Epithelial cell of esophagus (primary cell): ENCODE results near the gene FAF1.

Experiments used
- DNase-seq: peaks from one replicate; pipeline ENCODE4 v3.0.0; 2010; ENCODE audit warnings: low read depth
- H3K4me3 ChIP-seq: 2 replicates; pipeline ENCODE4 v1.5.1; 2011; ENCODE audit warnings: mild to moderate bottlenecking, low read length, control low read depth
- TF ChIP-seq, protein P1 (sequence below): IDR thresholded peaks from 2 replicates; pipeline ENCODE4 v1.5.1; 2011; ENCODE audit warnings: low read depth, mild to moderate bottlenecking, low read length, control low read depth, inconsistent platforms; ENCODE audit not compliant: insufficient read depth; ENCODE audit errors: missing control alignments

The FAF1 gene

GRCh38 chr1:50615036-50615750 lies 344.9 kb downstream of the FAF1 start:
- DNase-seq, result no peak
- TF ChIP-seq, protein P1, sequence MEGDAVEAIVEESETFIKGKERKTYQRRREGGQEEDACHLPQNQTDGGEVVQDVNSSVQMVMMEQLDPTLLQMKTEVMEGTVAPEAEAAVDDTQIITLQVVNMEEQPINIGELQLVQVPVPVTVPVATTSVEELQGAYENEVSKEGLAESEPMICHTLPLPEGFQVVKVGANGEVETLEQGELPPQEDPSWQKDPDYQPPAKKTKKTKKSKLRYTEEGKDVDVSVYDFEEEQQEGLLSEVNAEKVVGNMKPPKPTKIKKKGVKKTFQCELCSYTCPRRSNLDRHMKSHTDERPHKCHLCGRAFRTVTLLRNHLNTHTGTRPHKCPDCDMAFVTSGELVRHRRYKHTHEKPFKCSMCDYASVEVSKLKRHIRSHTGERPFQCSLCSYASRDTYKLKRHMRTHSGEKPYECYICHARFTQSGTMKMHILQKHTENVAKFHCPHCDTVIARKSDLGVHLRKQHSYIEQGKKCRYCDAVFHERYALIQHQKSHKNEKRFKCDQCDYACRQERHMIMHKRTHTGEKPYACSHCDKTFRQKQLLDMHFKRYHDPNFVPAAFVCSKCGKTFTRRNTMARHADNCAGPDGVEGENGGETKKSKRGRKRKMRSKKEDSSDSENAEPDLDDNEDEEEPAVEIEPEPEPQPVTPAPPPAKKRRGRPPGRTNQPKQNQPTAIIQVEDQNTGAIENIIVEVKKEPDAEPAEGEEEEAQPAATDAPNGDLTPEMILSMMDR, result no peak
- H3K4me3 ChIP-seq, result no peak overlapping the region

DNA sequence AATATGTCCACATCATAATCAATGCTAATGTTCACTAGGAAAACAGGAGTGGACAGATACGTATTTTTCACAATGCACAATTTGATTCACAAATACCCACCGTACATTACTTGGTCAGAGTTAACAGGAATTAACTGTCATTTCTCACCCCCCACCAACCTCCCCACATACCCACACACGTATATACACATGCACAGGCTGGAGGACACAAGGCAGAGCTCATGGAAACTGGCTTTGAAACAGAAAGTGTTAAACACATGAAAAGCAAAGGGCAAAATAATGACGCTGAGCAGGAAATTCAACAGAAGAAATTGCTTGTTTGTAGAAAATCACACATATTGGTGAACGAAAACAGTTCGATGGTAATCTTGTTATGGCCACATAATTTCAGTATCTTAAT lies 348.4 kb downstream of the FAF1 start:
- no peak overlapping the region for H3K4me3 ChIP-seq
- TF ChIP-seq, protein P1, result no peak
- no peak for DNase-seq

- no peak overlapping the region for H3K4me3 ChIP-seq
- TF ChIP-seq, protein P1, result no peak
- peak; percentile 47 for DNase-seq
These were observed 349.5 kb downstream of the FAF1 start for GRCh38 chr1:50610563-50610962.

- TF ChIP-seq, protein P1, result no peak
- DNase-seq, result no peak
These were observed 350.6 kb downstream of the FAF1 start for GRCh38 chr1:50609508-50609907.

GRCh38 chr1:50605186-50605875 lies 354.7 kb downstream of the FAF1 start:
- H3K4me3 ChIP-seq, result no peak overlapping the region
- TF ChIP-seq, protein P1, result peak; percentile 77
- DNase-seq, result peak; percentile 68

More at GRCh38 chr1:50609508-50609907, 350.6 kb downstream of the FAF1 start:
- H3K4me3 ChIP-seq, result no peak overlapping the region

GRCh38 chr1:50604580-50604979 lies 355.5 kb downstream of the FAF1 start:
- H3K4me3 ChIP-seq, result no peak overlapping the region
- TF ChIP-seq, protein P1, result no peak
- DNase-seq, result no peak
